Glomerular visceral epithelial cell (primary cell): Measurements from ENCODE around the gene ZNF23.
"Not testable (repeated sequence)": the region's sequence is repeated elsewhere in the genome, so short reads cannot be mapped to it uniquely, and the experiment has no call there.

Experiments
- DNase-seq: peaks from one replicate; pipeline ENCODE4 v3.0.0-alpha.2; 2016; ENCODE audit errors: extremely low spot score

Gene ZNF23

GRCh38 chr16:71461686-71462648, at the start of gene ZNF23:
Gene ZNF23, minus strand, starts transcription at chr16:71462247. Its CDS starts 5,451 bp downstream, at chr16:71456796.
- peak; percentile 74 for DNase-seq

GRCh38 chr16:71507061-71507460, 45.0 kb upstream of the ZNF23 start:
- DNase-seq, result no peak

- DNase-seq, result no peak
Observed at GRCh38 chr16:71504901-71505300, 42.9 kb upstream of the ZNF23 start.

GRCh38 chr16:71504051-71504450, 42.0 kb upstream of the ZNF23 start:
- not testable (repeated sequence) for DNase-seq

- no peak for DNase-seq
Observed at GRCh38 chr16:71501547-71501946, 39.5 kb upstream of the ZNF23 start.

- DNase-seq, result no peak
Observed at GRCh38 chr16:71500964-71501363, 38.9 kb upstream of the ZNF23 start.

GRCh38 chr16:71499775-71500364, 37.8 kb upstream of the ZNF23 start:
- DNase-seq, result peak; percentile 57

GRCh38 chr16:71498031-71498430, 36.0 kb upstream of the ZNF23 start:
- no peak for DNase-seq

- no peak for DNase-seq
Observed at GRCh38 chr16:71493213-71493612, 31.2 kb upstream of the ZNF23 start.

- DNase-seq, result no peak
Observed at GRCh38 chr16:71492786-71493185, 30.7 kb upstream of the ZNF23 start.

- no peak for DNase-seq
Observed at GRCh38 chr16:71491054-71491453, 29.0 kb upstream of the ZNF23 start.

GRCh38 chr16:71490361-71490760, 28.3 kb upstream of the ZNF23 start:
- no peak for DNase-seq

- no peak for DNase-seq
Observed at GRCh38 chr16:71489122-71489521, 27.1 kb upstream of the ZNF23 start, which contains the start of gene ZNF19. Gene ZNF19, minus strand, starts transcription at chr16:71489324. Its CDS starts 7,210 bp downstream, at chr16:71482114.

- DNase-seq, result peak; percentile 85
Observed at GRCh38 chr16:71484006-71484893, 22.2 kb upstream of the ZNF23 start.

- DNase-seq, result no peak
Observed at GRCh38 chr16:71482569-71482968, 20.5 kb upstream of the ZNF23 start.

GRCh38 chr16:71480956-71481355, 18.9 kb upstream of the ZNF23 start:
- no peak for DNase-seq

- DNase-seq, result no peak
Observed at GRCh38 chr16:71479420-71479819, 17.4 kb upstream of the ZNF23 start.

GRCh38 chr16:71476457-71477124, 14.5 kb upstream of the ZNF23 start:
- DNase-seq, result no peak

GRCh38 chr16:71474864-71475263, 12.8 kb upstream of the ZNF23 start:
- DNase-seq, result peak; percentile 75

- DNase-seq, result peak; percentile 11
Observed at GRCh38 chr16:71473891-71474290, 11.8 kb upstream of the ZNF23 start.

- no peak for DNase-seq
Observed at GRCh38 chr16:71472931-71473330, 10.9 kb upstream of the ZNF23 start.
